SK-N-SH (cell line): Measurements from ENCODE around the gene MAP7. TPM values are rescaled to one million over a fixed set of nuclear protein-coding genes. Genes with fewer than 3 reads are reported as not detected.

Source experiments
- CTCF ChIA-PET: fragments of 300-600, 350-600 bp; formaldehyde crosslinking; extraction: SDS; loops from one replicate; lab custom pipeline; 2021; lab: Yijun Ruan, JAX
- POLR2A ChIA-PET: fragments of 350-600 bp; sonication (Branson Sonifier 250); formaldehyde crosslinking; extraction: SDS; loops from one replicate; lab custom pipeline; 2020; ENCODE audit warnings: antibody characterized with exemption, inconsistent platforms; lab: Yijun Ruan, JAX
- DNase-seq: peaks from one replicate; pipeline ENCODE4 v3.0.0; 2012
- H2AFZ ChIP-seq: fragments of 200-600 bp; sonication (generic); 2 replicates; pipeline ENCODE4 v1.8.1; 2016; ENCODE audit warnings: antibody characterized with exemption, mild to moderate bottlenecking, low read depth
- H3F3A ChIP-seq: fragments of 200-600 bp; sonication (generic); replicated peaks from 2 replicates; pipeline ENCODE3; 2016; ENCODE audit warnings: antibody characterized with exemption, mild to moderate bottlenecking; ENCODE audit not compliant: insufficient read depth
- H3K27ac ChIP-seq, 2 experiments: fragments of 200-500 bp in 1 of 2; fragments of 200-600 bp in 1 of 2; sonication (Bioruptor generic) in 1 of 2; sonication (generic), shearing (Covaris generic) in 1 of 2; 2 replicates each; pipeline versions ENCODE4 v1.5.1 to v1.6.1; 2014 to 2016; ENCODE audit warnings: low read depth in 2 of 2, inconsistent platforms in 1 of 2, low read length in 1 of 2, mild to moderate bottlenecking in 1 of 2, mixed read lengths in 1 of 2
- H3K27me3 ChIP-seq: fragments of 200-600 bp; sonication (generic), shearing (Covaris generic); 2 replicates; pipeline ENCODE4 v1.6.1; 2016; ENCODE audit warnings: mixed run types; ENCODE audit not compliant: insufficient read depth
- H3K36me3 ChIP-seq, 2 experiments: fragments of 200-500 bp in 1 of 2; fragments of 200-600 bp in 1 of 2; sonication (Bioruptor generic) in 1 of 2; sonication (generic) in 1 of 2; replicated peaks in 1 of 2; 2 replicates each; pipeline versions ENCODE3 to v1.5.1; 2014 to 2016; ENCODE audit warnings: low read length in 1 of 2, mild to moderate bottlenecking in 1 of 2; ENCODE audit not compliant: insufficient read depth in 2 of 2, control insufficient read depth in 1 of 2
- H3K4me1 ChIP-seq, 2 experiments: fragments of 200-500 bp in 1 of 2; fragments of 200-600 bp in 1 of 2; sonication (Bioruptor generic) in 1 of 2; sonication (generic), shearing (Covaris generic) in 1 of 2; 2 replicates each; pipeline versions ENCODE4 v1.5.1 to v1.6.1; 2014 to 2016; ENCODE audit warnings: low read depth in 1 of 2, low read length in 1 of 2, mixed run types in 1 of 2; ENCODE audit not compliant: insufficient read depth in 2 of 2, control insufficient read depth in 1 of 2
- H3K4me2 ChIP-seq: fragments of 200-600 bp; sonication (generic), shearing (Covaris generic); 2 replicates; pipeline ENCODE4 v1.6.1; 2017; ENCODE audit warnings: mixed run types
- H3K4me3 ChIP-seq, 2 experiments: fragments of 200-500 bp in 1 of 2; fragments of 200-600 bp in 1 of 2; sonication (Bioruptor generic) in 1 of 2; sonication (generic), shearing (Covaris generic) in 1 of 2; 2 replicates each; pipeline versions ENCODE4 v1.5.1 to v1.8.1; 2014 to 2016; ENCODE audit warnings: low read depth in 2 of 2, inconsistent platforms in 1 of 2, low read length in 1 of 2, mild to moderate bottlenecking in 1 of 2, mixed read lengths in 1 of 2, moderate library complexity in 1 of 2
- H3K79me2 ChIP-seq: fragments of 200-600 bp; sonication (generic); 2 replicates; pipeline ENCODE4 v1.8.1; 2017; ENCODE audit warnings: mild to moderate bottlenecking; ENCODE audit not compliant: insufficient read depth
- H3K9ac ChIP-seq: fragments of 200-600 bp; sonication (generic); 2 replicates; pipeline ENCODE4 v1.6.1; 2017; ENCODE audit warnings: mixed run types
- H3K9me2 ChIP-seq: fragments of 200-600 bp; sonication (generic); 2 replicates; pipeline ENCODE4 v1.6.1; 2017; ENCODE audit warnings: mixed run types
- H3K9me3 ChIP-seq: fragments of 200-600 bp; sonication (generic); 2 replicates; pipeline ENCODE4 v1.6.1; 2017; ENCODE audit warnings: mixed run types, mild to moderate bottlenecking, moderate library complexity
- H4K20me1 ChIP-seq: fragments of 200-600 bp; sonication (generic); 2 replicates; pipeline ENCODE4 v1.6.1; 2017; ENCODE audit warnings: mild to moderate bottlenecking, mixed run types; ENCODE audit not compliant: insufficient read depth
- CTCF ChIP-seq: fragments of 200-600 bp; sonication (generic); IDR thresholded peaks from 2 replicates; pipeline ENCODE4 v1.6.1; 2017; ENCODE audit warnings: antibody characterized with exemption, mild to moderate bottlenecking, moderate library complexity
- EZH2phosphoT487 ChIP-seq: fragments of 200-600 bp; sonication (generic); IDR thresholded peaks from 2 replicates; pipeline ENCODE4 v1.6.1; 2017; ENCODE audit warnings: low read depth, mixed run types, mild to moderate bottlenecking, antibody characterized with exemption, moderate library complexity, borderline replicate concordance
- FOSL2 ChIP-seq: IDR thresholded peaks from 2 replicates; pipeline ENCODE4 v1.4.0; 2012; ENCODE audit warnings: low read depth, mild to moderate bottlenecking, moderate library complexity, borderline replicate concordance
- FOXJ3 ChIP-seq: sonication (generic); formaldehyde crosslinking; IDR thresholded peaks from 2 replicates; pipeline ENCODE4 v1.5.1; 2020; ENCODE audit warnings: mild to moderate bottlenecking, missing genetic modification reagents
- JUND ChIP-seq: IDR thresholded peaks from 2 replicates; pipeline ENCODE4 v1.4.0; 2012
- MXI1 ChIP-seq: IDR thresholded peaks from 2 replicates; pipeline ENCODE4 v1.6.1; 2012; ENCODE audit warnings: mild to moderate bottlenecking, low read depth, low read length, improper control_type of control experiment
- NRF1 ChIP-seq: IDR thresholded peaks from 2 replicates; pipeline ENCODE4 v1.6.1; 2012; ENCODE audit warnings: low read depth, mild to moderate bottlenecking, low read length
- REST ChIP-seq: IDR thresholded peaks from 2 replicates; pipeline ENCODE4 v1.6.1; 2012; ENCODE audit warnings: mild to moderate bottlenecking, low read depth, low read length, moderate library complexity
- RFX5 ChIP-seq: IDR thresholded peaks from 2 replicates; pipeline ENCODE4 v1.6.1; 2012; ENCODE audit warnings: mild to moderate bottlenecking, improper control_type of control experiment, low read length
- SIN3A ChIP-seq: IDR thresholded peaks from 2 replicates; pipeline ENCODE4 v1.6.1; 2012; ENCODE audit warnings: low read depth, mild to moderate bottlenecking, low read length, moderate library complexity, borderline replicate concordance
- TAF1 ChIP-seq: IDR thresholded peaks from 2 replicates; pipeline ENCODE4 v1.6.1; 2012; ENCODE audit warnings: low read depth, mild to moderate bottlenecking, low read length, moderate library complexity, borderline replicate concordance
- TCF12 ChIP-seq: IDR thresholded peaks from 2 replicates; pipeline ENCODE4 v1.4.0; 2012
- USF2 ChIP-seq: fragments of 150-350 bp; IDR thresholded peaks from 2 replicates; pipeline ENCODE4 v1.6.1; 2017; ENCODE audit warnings: antibody characterized with exemption, low read length, low read depth, borderline replicate concordance
- YY1 ChIP-seq: IDR thresholded peaks from 2 replicates; pipeline ENCODE4 v1.4.0; 2012; ENCODE audit warnings: low read depth, mild to moderate bottlenecking
- ZBTB33 ChIP-seq: IDR thresholded peaks from 2 replicates; pipeline ENCODE4 v1.4.0; 2012; ENCODE audit warnings: low read depth, borderline replicate concordance
- WGBS: methylation state at CpG from one replicate; pipeline ENCODE4 v1.1.6; 2017; ENCODE audit warnings: low lambda C conversion rate; 5-methylcytosine and 5-hydroxymethylcytosine counted together
- polyA plus RNA-seq, 3 experiments: library from polyadenylated mRNA; depleted of rRNA; stranded (reverse); fragments of >200 nt; gene quantifications; 2 replicates each; pipeline ENCODE4 v1.2.3, GENCODE V29; 2012
- TF ChIP-seq, protein P1 (sequence below): fragments of 150-350 bp; IDR thresholded peaks from 2 replicates; pipeline ENCODE4 v1.6.1; 2016; ENCODE audit warnings: mild to moderate bottlenecking, low read depth, low read length
- TF ChIP-seq, protein P2 (sequence below): IDR thresholded peaks from 2 replicates; pipeline ENCODE4; 2012
- TF ChIP-seq, protein P3 (sequence below): IDR thresholded peaks from 2 replicates; pipeline ENCODE4 v1.4.0; 2012; ENCODE audit warnings: low read depth, borderline replicate concordance

Gene MAP7
- polyA plus RNA-seq, 1 of the 3 experiments (the other 2 are of a cell fraction) = 0.76 TPM

DNA sequence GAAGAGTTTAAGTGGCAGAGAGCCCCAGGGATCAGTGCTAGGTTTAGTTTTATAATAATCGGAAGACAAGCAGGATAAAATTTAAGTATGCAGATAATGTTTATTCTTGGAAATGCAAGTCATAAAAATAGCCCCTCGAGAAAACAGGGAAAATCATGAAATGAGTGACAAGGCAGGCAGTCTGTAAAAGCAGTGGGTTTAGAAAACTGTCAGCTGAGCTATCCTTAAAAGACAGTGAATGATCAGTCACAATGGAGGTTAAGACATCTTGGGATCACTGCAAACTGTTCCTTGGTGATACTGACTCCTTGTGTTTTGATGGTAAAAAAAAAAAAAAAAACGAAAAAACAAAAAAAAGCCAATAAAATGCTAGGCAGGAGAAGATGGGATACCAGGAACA is 199.3 kb downstream of the MAP7 start:
- no peaks in the 10 kb centered on the region for H4K20me1 ChIP-seq
- H3K4me1 ChIP-seq = peaks cover 0 to 3% of the 10 kb centered on the region in 2 experiments; a peak in 2 of 4 replicates
- no peaks in the 10 kb centered on the region for H3F3A ChIP-seq
- no peak overlapping the region for H3K27ac ChIP-seq
- no peak overlapping the region for H3K4me3 ChIP-seq
- H3K79me2 ChIP-seq = no peaks in the 10 kb centered on the region
- H3K9ac ChIP-seq = no peak overlapping the region
- no peak for DNase-seq
- TF ChIP-seq, protein P1, sequence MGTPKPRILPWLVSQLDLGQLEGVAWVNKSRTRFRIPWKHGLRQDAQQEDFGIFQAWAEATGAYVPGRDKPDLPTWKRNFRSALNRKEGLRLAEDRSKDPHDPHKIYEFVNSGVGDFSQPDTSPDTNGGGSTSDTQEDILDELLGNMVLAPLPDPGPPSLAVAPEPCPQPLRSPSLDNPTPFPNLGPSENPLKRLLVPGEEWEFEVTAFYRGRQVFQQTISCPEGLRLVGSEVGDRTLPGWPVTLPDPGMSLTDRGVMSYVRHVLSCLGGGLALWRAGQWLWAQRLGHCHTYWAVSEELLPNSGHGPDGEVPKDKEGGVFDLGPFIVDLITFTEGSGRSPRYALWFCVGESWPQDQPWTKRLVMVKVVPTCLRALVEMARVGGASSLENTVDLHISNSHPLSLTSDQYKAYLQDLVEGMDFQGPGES = no peak
- TF ChIP-seq USF2 (no peak), TAF1 (no peak), SIN3A (no peak), RFX5 (no peak), CTCF (no peak), NRF1 (no peak), EZH2phosphoT487 (no peak), ZBTB33 (no peak), YY1 (no peak), MXI1 (no peak), REST (no peak), FOSL2 (no peak), TCF12 (no peak), JUND (no peak), FOXJ3 (no peak)
- TF ChIP-seq, protein P2, sequence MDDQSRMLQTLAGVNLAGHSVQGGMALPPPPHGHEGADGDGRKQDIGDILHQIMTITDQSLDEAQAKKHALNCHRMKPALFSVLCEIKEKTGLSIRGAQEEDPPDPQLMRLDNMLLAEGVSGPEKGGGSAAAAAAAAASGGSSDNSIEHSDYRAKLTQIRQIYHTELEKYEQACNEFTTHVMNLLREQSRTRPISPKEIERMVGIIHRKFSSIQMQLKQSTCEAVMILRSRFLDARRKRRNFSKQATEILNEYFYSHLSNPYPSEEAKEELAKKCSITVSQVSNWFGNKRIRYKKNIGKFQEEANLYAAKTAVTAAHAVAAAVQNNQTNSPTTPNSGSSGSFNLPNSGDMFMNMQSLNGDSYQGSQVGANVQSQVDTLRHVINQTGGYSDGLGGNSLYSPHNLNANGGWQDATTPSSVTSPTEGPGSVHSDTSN = no peak
- TF ChIP-seq, protein P3, sequence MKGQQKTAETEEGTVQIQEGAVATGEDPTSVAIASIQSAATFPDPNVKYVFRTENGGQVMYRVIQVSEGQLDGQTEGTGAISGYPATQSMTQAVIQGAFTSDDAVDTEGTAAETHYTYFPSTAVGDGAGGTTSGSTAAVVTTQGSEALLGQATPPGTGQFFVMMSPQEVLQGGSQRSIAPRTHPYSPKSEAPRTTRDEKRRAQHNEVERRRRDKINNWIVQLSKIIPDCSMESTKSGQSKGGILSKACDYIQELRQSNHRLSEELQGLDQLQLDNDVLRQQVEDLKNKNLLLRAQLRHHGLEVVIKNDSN = no peak
- TF ChIP-seq, all 33 proteins: peak for 0
- no peaks in the 10 kb centered on the region for H3K9me3 ChIP-seq
- 67% methylated on average over 3 of the region's 3 CpGs for WGBS
- H3K9me2 ChIP-seq = no peaks in the 10 kb centered on the region
- H3K4me2 ChIP-seq = no peak overlapping the region
- H2AFZ ChIP-seq = no peak overlapping the region
- H3K36me3 ChIP-seq = no peaks in the 10 kb centered on the region
- CTCF ChIA-PET = interaction anchor here (0.7 to 1.4 kb wide), 4 partner anchors 18 to 199 kb away, joined by 3 read pairs; partner anchors contain the start of gene MAP7
- POLR2A ChIA-PET = no interaction called here
- no peaks in the 10 kb centered on the region for H3K27me3 ChIP-seq
